Measurements from ENCODE around the gene ID3.

The ID3 gene

GRCh38 chr1:23568608-23569383 lies 9.5 kb upstream of the ID3 start:
- TF ChIP-seq ZFX (IDR thresholded peaks at IDR 0.05; ENCODE audit: borderline replicate concordance) (no peak), CTCF (IDR thresholded peaks at IDR 0.05) (no peak)
- no peak overlapping the region for H3K27ac ChIP-seq

- no peak for TF ChIP-seq CTCF (IDR thresholded peaks at IDR 0.05)
- TF ChIP-seq ZFX (IDR thresholded peaks at IDR 0.05; ENCODE audit: borderline replicate concordance), result no peak
- H3K27ac ChIP-seq, result no peak overlapping the region
These were observed 8.8 kb upstream of the ID3 start for GRCh38 chr1:23567996-23568607.

- no peak overlapping the region for H3K27ac ChIP-seq
- TF ChIP-seq ZFX (IDR thresholded peaks at IDR 0.05; ENCODE audit: borderline replicate concordance) (no peak), CTCF (IDR thresholded peaks at IDR 0.05) (no peak)
These were observed 8.3 kb upstream of the ID3 start for GRCh38 chr1:23567629-23567995.

GRCh38 chr1:23566304-23566703 lies 7.0 kb upstream of the ID3 start:
- peak overlapping the region; percentile 100 for H3K27ac ChIP-seq
- TF ChIP-seq CTCF (IDR thresholded peaks at IDR 0.05), result peak; percentile 24
- no peak for TF ChIP-seq ZFX (IDR thresholded peaks at IDR 0.05; ENCODE audit: borderline replicate concordance)

GRCh38 chr1:23565776-23566175 lies 6.5 kb upstream of the ID3 start:
- no peak for TF ChIP-seq CTCF (IDR thresholded peaks at IDR 0.05)
- no peak for TF ChIP-seq ZFX (IDR thresholded peaks at IDR 0.05; ENCODE audit: borderline replicate concordance)
- H3K27ac ChIP-seq, result peak overlapping the region; percentile 100

GRCh38 chr1:23564529-23565122 lies 5.3 kb upstream of the ID3 start:
- TF ChIP-seq ZFX (IDR thresholded peaks at IDR 0.05; ENCODE audit: borderline replicate concordance) (no peak), CTCF (IDR thresholded peaks at IDR 0.05) (no peak)
- peak overlapping the region; percentile 100 for H3K27ac ChIP-seq
